OCI-LY1 (cell line): Measurements from ENCODE around the gene ANO2.

Experiments used
- CTCF ChIP-seq: fragments of 200-600 bp; sonication (generic), shearing (Covaris generic); IDR thresholded peaks from 2 replicates; pipeline ENCODE4 v1.5.1; 2017; ENCODE audit warnings: mild to moderate bottlenecking, antibody characterized with exemption, low read length, moderate library complexity, mixed read lengths
- EZH2 ChIP-seq: fragments of 200-600 bp; sonication (generic), shearing (Covaris generic); IDR thresholded peaks from 2 replicates; pipeline ENCODE4 v1.8.0; 2017; ENCODE audit warnings: borderline replicate concordance, mixed run types, mild to moderate bottlenecking, antibody characterized with exemption, low read length, moderate library complexity, mixed read lengths

- TF ChIP-seq EZH2 (no peak), CTCF (no peak)
Observed at GRCh38 chr12:5971194-5971850, 26.3 kb upstream of the ANO2 start.
